SH-SY5Y (cell line): ENCODE data around the gene AK1.

Source experiments
- GATA2 ChIP-seq: IDR thresholded peaks from 2 replicates; pipeline ENCODE4 v1.6.1; 2011; ENCODE audit warnings: mild to moderate bottlenecking, low read depth, low read length
- GATA3 ChIP-seq: IDR thresholded peaks from 2 replicates; pipeline ENCODE4 v1.6.1; 2011; ENCODE audit warnings: low read depth, mild to moderate bottlenecking, low read length, moderate library complexity

GRCh38 chr9:127878652-127879390, 1.3 kb upstream of the AK1 start:
- no peak for TF ChIP-seq GATA2
- no peak for TF ChIP-seq GATA3
